GM18508 (cell line): ENCODE measurements around the gene P2RX1.
"Not testable (repeated sequence)": the region's sequence is repeated elsewhere in the genome, so short reads cannot be mapped to it uniquely, and the experiment has no call there.

Source experiments
- ATAC-seq: cut with Tn5 transposase; IDR thresholded peaks from one replicate; pipeline ENCODE4 v1.9.1; 2021; ENCODE audit warnings: moderate number of reproducible peaks; ENCODE audit not compliant: insufficient read depth, unreplicated experiment

The P2RX1 gene

GRCh38 chr17:3953542-3953941, 37.3 kb upstream of the P2RX1 start:
- no peak for ATAC-seq

- no peak for ATAC-seq
Measured at GRCh38 chr17:3952186-3952585, 35.9 kb upstream of the P2RX1 start.

GRCh38 chr17:3951420-3951819, 35.2 kb upstream of the P2RX1 start:
- ATAC-seq, result no peak

- ATAC-seq, result no peak
Measured at GRCh38 chr17:3951003-3951402, 34.7 kb upstream of the P2RX1 start.

GRCh38 chr17:3950584-3950983, 34.3 kb upstream of the P2RX1 start:
- no peak for ATAC-seq

GRCh38 chr17:3949418-3949817, 33.2 kb upstream of the P2RX1 start:
- no peak for ATAC-seq

GRCh38 chr17:3948551-3948950, 32.3 kb upstream of the P2RX1 start:
- not testable (repeated sequence) for ATAC-seq

GRCh38 chr17:3947318-3947810, 31.1 kb upstream of the P2RX1 start:
- ATAC-seq, result no peak

GRCh38 chr17:3946711-3947235, 30.5 kb upstream of the P2RX1 start:
- ATAC-seq, result no peak

GRCh38 chr17:3944485-3945388, 28.5 kb upstream of the P2RX1 start:
- no peak for ATAC-seq

GRCh38 chr17:3943240-3943891, 27.1 kb upstream of the P2RX1 start:
- ATAC-seq, result no peak

- ATAC-seq, result no peak
Measured at GRCh38 chr17:3940965-3941698, 24.9 kb upstream of the P2RX1 start.

GRCh38 chr17:3937359-3937758, 21.1 kb upstream of the P2RX1 start:
- no peak for ATAC-seq

GRCh38 chr17:3935825-3936355, 19.6 kb upstream of the P2RX1 start:
- no peak for ATAC-seq

- ATAC-seq, result no peak
Measured at GRCh38 chr17:3935140-3935542, 18.9 kb upstream of the P2RX1 start.

GRCh38 chr17:3929764-3930163, 13.5 kb upstream of the P2RX1 start:
- no peak for ATAC-seq

GRCh38 chr17:3929181-3929580, 12.9 kb upstream of the P2RX1 start:
- no peak for ATAC-seq

- ATAC-seq, result no peak
Measured at GRCh38 chr17:3928406-3928805, 12.1 kb upstream of the P2RX1 start.

GRCh38 chr17:3927628-3928340, 11.5 kb upstream of the P2RX1 start:
- no peak for ATAC-seq
